GM18526 (cell line): Measurements from ENCODE around the gene CADM1.

Experiments
- POLR2A ChIP-seq: IDR thresholded peaks from 3 replicates; pipeline ENCODE4 v1.6.1; 2011; ENCODE audit not compliant: insufficient read length; ENCODE audit errors: extremely low read depth

CADM1 gene

GRCh38 chr11:115504276-115505158 is at the start of gene CADM1:
TSS of gene CADM1 (minus strand) at chr11:115504415.
- no peak for TF ChIP-seq POLR2A

- no peak for TF ChIP-seq POLR2A
Observed at GRCh38 chr11:115552773-115553438, 48.7 kb upstream of the CADM1 start.

- TF ChIP-seq POLR2A = no peak
Observed at GRCh38 chr11:115552151-115552772, 48.0 kb upstream of the CADM1 start.

- no peak for TF ChIP-seq POLR2A
Observed at GRCh38 chr11:115550291-115551059, 46.3 kb upstream of the CADM1 start.

GRCh38 chr11:115548878-115549528 is 44.8 kb upstream of the CADM1 start:
- TF ChIP-seq POLR2A = no peak

- TF ChIP-seq POLR2A = no peak
Observed at GRCh38 chr11:115545581-115546210, 41.5 kb upstream of the CADM1 start.

GRCh38 chr11:115544422-115544948 is 40.3 kb upstream of the CADM1 start:
- TF ChIP-seq POLR2A = no peak

- TF ChIP-seq POLR2A = no peak
Observed at GRCh38 chr11:115541518-115541917, 37.3 kb upstream of the CADM1 start.

- TF ChIP-seq POLR2A = no peak
Observed at GRCh38 chr11:115539844-115540243, 35.6 kb upstream of the CADM1 start.

- TF ChIP-seq POLR2A = no peak
Observed at GRCh38 chr11:115535781-115536180, 31.6 kb upstream of the CADM1 start.

- no peak for TF ChIP-seq POLR2A
Observed at GRCh38 chr11:115530752-115531151, 26.5 kb upstream of the CADM1 start.

- no peak for TF ChIP-seq POLR2A
Observed at GRCh38 chr11:115528225-115528624, 24.0 kb upstream of the CADM1 start.

- TF ChIP-seq POLR2A = no peak
Observed at GRCh38 chr11:115527534-115528125, 23.4 kb upstream of the CADM1 start.
